SK-N-SH treated with all-trans-retinoic acid at 6 μM for 48 hours (cell line): Measurements from ENCODE around the gene PHKA2.

Source experiments
- ATAC-seq: fragments of 200-7000 bp; cut with Tn5 transposase; 3 replicates; pipeline ENCODE4 v1.9.1; 2020; ENCODE audit warnings: mild to moderate bottlenecking, moderate library complexity
- ARNTL ChIP-seq: fragments of 450-650 bp; formaldehyde crosslinking; IDR thresholded peaks from 2 replicates; pipeline ENCODE4 v1.5.0; 2020; ENCODE audit warnings: low read depth, mild to moderate bottlenecking, moderate library complexity, borderline replicate concordance
- BACH2 ChIP-seq: fragments of 250-450 bp; sonication (Bioruptor Pico); IDR thresholded peaks from 2 replicates; pipeline ENCODE4 v1.9.0; 2021; ENCODE audit warnings: mild to moderate bottlenecking, borderline replicate concordance
- CREB5 ChIP-seq: fragments of 250-450 bp; sonication (Bioruptor Pico); IDR thresholded peaks from 2 replicates; pipeline ENCODE4 v1.5.1; 2020; ENCODE audit warnings: low read depth, mild to moderate bottlenecking, moderate library complexity
- CSDC2 ChIP-seq: fragments of 250-450 bp; sonication (Bioruptor Pico); IDR thresholded peaks from 2 replicates; pipeline ENCODE4 v1.5.0; 2020; ENCODE audit warnings: mild to moderate bottlenecking, moderate library complexity
- ESRRG ChIP-seq: fragments of 250-450 bp; sonication (Bioruptor Pico); IDR thresholded peaks from 2 replicates; pipeline ENCODE4 v1.6.1; 2021; ENCODE audit warnings: mild to moderate bottlenecking
- GLIS3 ChIP-seq: fragments of 250-450 bp; sonication (Bioruptor Pico); IDR thresholded peaks from 2 replicates; pipeline ENCODE4 v1.5.0; 2020; ENCODE audit warnings: mild to moderate bottlenecking, moderate library complexity
- ISL1 ChIP-seq: fragments of 250-450 bp; sonication (Bioruptor Pico); IDR thresholded peaks from 2 replicates; pipeline ENCODE4 v2.1.2; 2022; ENCODE audit warnings: mild to moderate bottlenecking, moderate library complexity
- OSR1 ChIP-seq: fragments of 250-450 bp; sonication (Bioruptor Pico); IDR thresholded peaks from 2 replicates; pipeline ENCODE4 v1.8.0; 2022; ENCODE audit warnings: moderate library complexity, mild to moderate bottlenecking, inconsistent platforms
- PATZ1 ChIP-seq: fragments of 250-450 bp; sonication (Bioruptor Pico); IDR thresholded peaks from 2 replicates; pipeline ENCODE4 v1.8.0; 2020; ENCODE audit warnings: mild to moderate bottlenecking, moderate library complexity, borderline replicate concordance
- POU6F1 ChIP-seq: fragments of 250-450 bp; sonication (Bioruptor Pico); IDR thresholded peaks from 2 replicates; pipeline ENCODE4 v1.8.0; 2021; ENCODE audit warnings: low read depth, mild to moderate bottlenecking, moderate library complexity, borderline replicate concordance
- PPARA ChIP-seq: fragments of 250-450 bp; sonication (Bioruptor Pico); IDR thresholded peaks from 2 replicates; pipeline ENCODE4 v1.5.0; 2020; ENCODE audit warnings: mild to moderate bottlenecking, borderline replicate concordance
- RARB ChIP-seq: fragments of 250-450 bp; sonication (Bioruptor Pico); IDR thresholded peaks from 2 replicates; pipeline ENCODE4 v1.8.0; 2021; ENCODE audit warnings: mild to moderate bottlenecking, moderate library complexity
- SNAI2 ChIP-seq: fragments of 250-450 bp; sonication (Bioruptor Pico); IDR thresholded peaks from 2 replicates; pipeline ENCODE4 v1.5.0; 2020; ENCODE audit warnings: mild to moderate bottlenecking, moderate library complexity
- TCF4 ChIP-seq: fragments of 250-450 bp; sonication (Bioruptor Pico); IDR thresholded peaks from 2 replicates; pipeline ENCODE4 v1.8.0; 2021; ENCODE audit warnings: mild to moderate bottlenecking, moderate library complexity, borderline replicate concordance
- TOX ChIP-seq: fragments of 250-450 bp; sonication (Bioruptor Pico); IDR thresholded peaks from 2 replicates; pipeline ENCODE4 v1.8.0; 2021; ENCODE audit warnings: mild to moderate bottlenecking, moderate library complexity, borderline replicate concordance
- TSHZ2 ChIP-seq: fragments of 250-450 bp; sonication (Bioruptor Pico); IDR thresholded peaks from 2 replicates; pipeline ENCODE4 v1.5.0; 2020; ENCODE audit warnings: mild to moderate bottlenecking, moderate library complexity
- ZC3H10 ChIP-seq: fragments of 250-450 bp; sonication (Bioruptor Pico); IDR thresholded peaks from 2 replicates; pipeline ENCODE4 v1.5.1; 2021; ENCODE audit warnings: mild to moderate bottlenecking, moderate library complexity
- ZFP3 ChIP-seq: fragments of 250-450 bp; sonication (Bioruptor Pico); IDR thresholded peaks from 2 replicates; pipeline ENCODE4 v1.5.0; 2020; ENCODE audit warnings: mild to moderate bottlenecking, moderate library complexity
- ZFP30 ChIP-seq: fragments of 450-650 bp; formaldehyde crosslinking; IDR thresholded peaks from 2 replicates; pipeline ENCODE4 v1.5.0; 2022; ENCODE audit warnings: mild to moderate bottlenecking, moderate library complexity
- ZNF565 ChIP-seq: fragments of 450-650 bp; formaldehyde crosslinking; conservative IDR thresholded peaks from 2 replicates; pipeline ENCODE4 v1.5.0; 2020; ENCODE audit warnings: low read depth, mild to moderate bottlenecking, moderate library complexity
- ZNF70 ChIP-seq: fragments of 450-650 bp; formaldehyde crosslinking; IDR thresholded peaks from 2 replicates; pipeline ENCODE4 v1.5.0; 2020; ENCODE audit warnings: mild to moderate bottlenecking, moderate library complexity
- ZNF8 ChIP-seq: fragments of 450-650 bp; formaldehyde crosslinking; IDR thresholded peaks from 2 replicates; pipeline ENCODE4 v1.5.0; 2020; ENCODE audit warnings: mild to moderate bottlenecking, moderate library complexity

The PHKA2 gene

GRCh38 chrX:18895189-18895951, 88.5 kb downstream of the PHKA2 start:
- no peak for TF ChIP-seq ZC3H10 (CRISPR knock-in tag)
- TF ChIP-seq RARB (CRISPR knock-in tag), result no peak
- no peak for TF ChIP-seq BACH2 (CRISPR knock-in tag)
- no peak for TF ChIP-seq OSR1 (CRISPR knock-in tag)
- no peak for TF ChIP-seq POU6F1 (CRISPR knock-in tag)
- no peak for TF ChIP-seq CREB5 (CRISPR knock-in tag)
- TF ChIP-seq ESRRG (CRISPR knock-in tag), result no peak
- no peak for TF ChIP-seq ISL1 (CRISPR knock-in tag)
- TF ChIP-seq TOX, result no peak
- no peak for TF ChIP-seq ZNF70 (CRISPR knock-in tag)
- TF ChIP-seq ZNF565 (CRISPR knock-in tag), result no peak
- no peak for TF ChIP-seq PPARA (CRISPR knock-in tag)
- TF ChIP-seq ARNTL (CRISPR knock-in tag), result no peak
- no peak for TF ChIP-seq SNAI2 (CRISPR knock-in tag)
- TF ChIP-seq ZFP30, result no peak
- peak; percentile 30 for ATAC-seq

GRCh38 chrX:18894156-18894555, 89.8 kb downstream of the PHKA2 start:
- TF ChIP-seq ZC3H10 (CRISPR knock-in tag) (no peak), BACH2 (CRISPR knock-in tag) (no peak), CREB5 (CRISPR knock-in tag) (no peak), PATZ1 (CRISPR knock-in tag) (no peak), TSHZ2 (CRISPR knock-in tag) (no peak), ISL1 (CRISPR knock-in tag) (no peak), GLIS3 (CRISPR knock-in tag) (no peak), SNAI2 (CRISPR knock-in tag) (no peak), ZFP30 (no peak), CSDC2 (no peak), OSR1 (CRISPR knock-in tag) (no peak), ESRRG (CRISPR knock-in tag) (no peak), ZNF70 (CRISPR knock-in tag) (no peak), RARB (CRISPR knock-in tag) (no peak), ARNTL (CRISPR knock-in tag) (no peak), ZFP3 (CRISPR knock-in tag) (no peak), ZNF565 (CRISPR knock-in tag) (no peak), ZNF8 (CRISPR knock-in tag) (no peak), TCF4 (CRISPR knock-in tag) (no peak)
- no peak for ATAC-seq
